GM06990 (cell line): Measurements from ENCODE around the gene DMPK.

ENCODE experiments used
- DNase-seq: peaks from one replicate; pipeline ENCODE4 v3.0.0-alpha.2; 2011; ENCODE audit not compliant: insufficient read length; ENCODE audit errors: extremely low read depth
- H3K27me3 ChIP-seq: replicated peaks from 2 replicates; pipeline ENCODE4 v1.6.0; 2011; ENCODE audit warnings: low read length; ENCODE audit not compliant: control insufficient read depth, insufficient read depth
- H3K36me3 ChIP-seq: 2 replicates; pipeline ENCODE4 v1.5.1; 2011; ENCODE audit warnings: low read length; ENCODE audit not compliant: control insufficient read depth, insufficient read depth
- H3K4me3 ChIP-seq: replicated peaks from 2 replicates; pipeline ENCODE4 v1.5.1; 2011; ENCODE audit warnings: low read depth, mild to moderate bottlenecking, control low read depth, low read length
- TF ChIP-seq, protein P1 (sequence below): IDR thresholded peaks from 2 replicates; pipeline ENCODE4 v1.5.1; 2011; ENCODE audit warnings: low read length, control low read depth, mild to moderate bottlenecking, inconsistent platforms; ENCODE audit not compliant: insufficient read depth, poor library complexity, severe bottlenecking

The DMPK gene

DNA sequence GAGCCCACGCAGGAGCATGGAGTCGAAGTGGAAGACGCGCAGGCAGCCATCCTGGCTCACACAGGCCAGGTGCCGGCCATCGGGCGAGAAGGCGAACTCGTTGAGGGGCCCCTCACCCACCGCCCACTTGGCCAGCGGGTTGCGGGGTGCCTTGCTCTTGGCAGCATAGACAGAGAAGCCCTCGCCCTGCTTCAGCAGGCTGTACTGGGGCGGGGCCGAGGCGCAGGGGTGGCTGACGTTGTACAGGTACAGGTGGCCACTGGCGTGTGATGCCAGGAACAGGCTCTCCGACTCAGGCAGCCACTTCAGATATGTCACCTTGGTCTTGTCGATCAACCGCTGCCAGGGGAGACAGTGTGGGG is 4.2 kb upstream of the DMPK start:
- Histone ChIP-seq H3K27me3 (no peaks in the 10 kb centered on the region), H3K4me3 (no peak overlapping the region), H3K36me3 (peaks cover 32% of the 10 kb centered on the region)
- no peak for DNase-seq
- TF ChIP-seq, protein P1, sequence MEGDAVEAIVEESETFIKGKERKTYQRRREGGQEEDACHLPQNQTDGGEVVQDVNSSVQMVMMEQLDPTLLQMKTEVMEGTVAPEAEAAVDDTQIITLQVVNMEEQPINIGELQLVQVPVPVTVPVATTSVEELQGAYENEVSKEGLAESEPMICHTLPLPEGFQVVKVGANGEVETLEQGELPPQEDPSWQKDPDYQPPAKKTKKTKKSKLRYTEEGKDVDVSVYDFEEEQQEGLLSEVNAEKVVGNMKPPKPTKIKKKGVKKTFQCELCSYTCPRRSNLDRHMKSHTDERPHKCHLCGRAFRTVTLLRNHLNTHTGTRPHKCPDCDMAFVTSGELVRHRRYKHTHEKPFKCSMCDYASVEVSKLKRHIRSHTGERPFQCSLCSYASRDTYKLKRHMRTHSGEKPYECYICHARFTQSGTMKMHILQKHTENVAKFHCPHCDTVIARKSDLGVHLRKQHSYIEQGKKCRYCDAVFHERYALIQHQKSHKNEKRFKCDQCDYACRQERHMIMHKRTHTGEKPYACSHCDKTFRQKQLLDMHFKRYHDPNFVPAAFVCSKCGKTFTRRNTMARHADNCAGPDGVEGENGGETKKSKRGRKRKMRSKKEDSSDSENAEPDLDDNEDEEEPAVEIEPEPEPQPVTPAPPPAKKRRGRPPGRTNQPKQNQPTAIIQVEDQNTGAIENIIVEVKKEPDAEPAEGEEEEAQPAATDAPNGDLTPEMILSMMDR, result no peak

DNA sequence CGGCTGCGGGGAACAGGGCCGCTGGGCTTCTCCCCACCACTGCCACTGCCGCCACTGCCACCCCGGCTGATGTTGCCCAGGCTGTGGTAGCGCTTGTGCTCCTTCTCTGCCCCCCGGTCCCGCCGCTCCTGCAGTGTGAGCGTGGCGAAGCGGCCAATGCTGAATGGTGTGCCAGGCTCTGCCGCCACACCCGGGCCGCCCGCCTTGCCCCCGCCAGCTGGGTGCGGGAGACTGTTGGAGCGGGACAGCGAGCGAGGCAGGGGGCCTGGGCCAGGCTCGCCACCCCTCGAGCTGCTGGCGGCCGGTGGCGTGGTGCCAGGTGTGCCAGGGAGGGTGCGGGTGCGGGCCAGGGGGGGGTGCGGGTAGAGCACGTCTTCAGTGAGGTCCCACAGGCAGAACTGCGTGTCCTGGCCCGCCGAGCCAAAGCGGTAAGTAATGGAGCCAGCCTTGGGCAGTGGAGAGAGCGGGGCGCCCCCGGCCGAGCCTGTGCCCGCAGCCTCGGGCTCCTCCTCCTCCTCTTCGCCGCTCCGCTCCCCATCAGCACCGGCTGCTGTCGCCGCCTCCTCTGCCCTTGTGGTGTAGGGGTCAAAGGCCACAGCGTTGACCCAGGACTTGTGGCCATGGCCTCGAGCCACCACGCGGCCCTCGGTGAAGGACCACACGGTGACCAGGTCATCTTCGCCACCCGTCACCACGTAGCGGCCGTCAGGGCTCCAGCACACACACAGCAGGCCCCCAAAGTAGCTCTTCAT is 3.7 kb upstream of the DMPK start:
- DNase-seq, result no peak
- TF ChIP-seq, protein P1, result no peak
- Histone ChIP-seq H3K4me3 (no peak overlapping the region), H3K36me3 (peaks cover 32% of the 10 kb centered on the region), H3K27me3 (no peaks in the 10 kb centered on the region)

DNA sequence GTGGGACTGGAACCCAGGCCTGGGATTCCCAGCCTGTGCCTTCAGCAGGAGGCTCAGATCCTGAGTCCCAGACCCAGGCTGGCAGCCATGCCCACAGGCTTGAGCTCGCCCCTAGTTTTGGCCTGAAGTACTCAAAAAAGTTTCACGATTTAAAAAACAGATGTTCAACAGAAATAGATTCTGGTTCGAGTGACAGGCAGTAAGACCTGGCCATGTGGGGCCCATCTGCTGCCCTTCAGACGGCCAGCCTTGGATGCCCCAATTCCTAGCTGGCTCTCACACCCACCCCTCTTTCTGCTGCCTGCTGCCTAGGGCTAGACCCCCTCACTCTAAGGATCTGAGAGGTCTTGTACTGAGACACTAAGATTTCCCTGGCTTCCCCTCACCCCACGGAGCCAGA is 2.8 kb upstream of the DMPK start:
- Histone ChIP-seq H3K27me3 (no peaks in the 10 kb centered on the region), H3K4me3 (no peak overlapping the region), H3K36me3 (peaks cover 28% of the 10 kb centered on the region)
- no peak for DNase-seq
- TF ChIP-seq, protein P1, result no peak

DNA sequence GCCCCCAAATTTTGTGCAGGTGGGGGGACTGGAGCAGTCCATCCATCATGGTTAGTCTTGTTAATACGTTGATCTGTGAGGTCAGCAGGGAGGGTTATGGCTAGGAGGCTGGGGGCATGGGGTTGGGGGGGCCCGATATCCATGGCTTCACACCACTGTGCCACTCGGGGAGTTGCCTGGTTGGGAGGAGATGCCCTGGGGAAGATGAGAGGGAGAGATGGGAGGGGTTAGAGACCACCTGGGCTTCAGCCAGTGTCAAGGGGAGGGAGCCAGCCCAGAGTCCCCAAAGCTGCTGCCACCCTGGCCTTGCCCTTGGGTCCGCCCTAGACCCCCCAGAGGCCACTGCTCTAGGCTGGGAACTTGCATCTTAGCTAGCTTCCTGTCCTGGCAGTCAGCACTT is 1.8 kb upstream of the DMPK start:
- Histone ChIP-seq H3K27me3 (no peaks in the 10 kb centered on the region), H3K4me3 (no peak overlapping the region), H3K36me3 (peaks cover 26% of the 10 kb centered on the region)
- TF ChIP-seq, protein P1, result no peak
- DNase-seq, result no peak

DNA sequence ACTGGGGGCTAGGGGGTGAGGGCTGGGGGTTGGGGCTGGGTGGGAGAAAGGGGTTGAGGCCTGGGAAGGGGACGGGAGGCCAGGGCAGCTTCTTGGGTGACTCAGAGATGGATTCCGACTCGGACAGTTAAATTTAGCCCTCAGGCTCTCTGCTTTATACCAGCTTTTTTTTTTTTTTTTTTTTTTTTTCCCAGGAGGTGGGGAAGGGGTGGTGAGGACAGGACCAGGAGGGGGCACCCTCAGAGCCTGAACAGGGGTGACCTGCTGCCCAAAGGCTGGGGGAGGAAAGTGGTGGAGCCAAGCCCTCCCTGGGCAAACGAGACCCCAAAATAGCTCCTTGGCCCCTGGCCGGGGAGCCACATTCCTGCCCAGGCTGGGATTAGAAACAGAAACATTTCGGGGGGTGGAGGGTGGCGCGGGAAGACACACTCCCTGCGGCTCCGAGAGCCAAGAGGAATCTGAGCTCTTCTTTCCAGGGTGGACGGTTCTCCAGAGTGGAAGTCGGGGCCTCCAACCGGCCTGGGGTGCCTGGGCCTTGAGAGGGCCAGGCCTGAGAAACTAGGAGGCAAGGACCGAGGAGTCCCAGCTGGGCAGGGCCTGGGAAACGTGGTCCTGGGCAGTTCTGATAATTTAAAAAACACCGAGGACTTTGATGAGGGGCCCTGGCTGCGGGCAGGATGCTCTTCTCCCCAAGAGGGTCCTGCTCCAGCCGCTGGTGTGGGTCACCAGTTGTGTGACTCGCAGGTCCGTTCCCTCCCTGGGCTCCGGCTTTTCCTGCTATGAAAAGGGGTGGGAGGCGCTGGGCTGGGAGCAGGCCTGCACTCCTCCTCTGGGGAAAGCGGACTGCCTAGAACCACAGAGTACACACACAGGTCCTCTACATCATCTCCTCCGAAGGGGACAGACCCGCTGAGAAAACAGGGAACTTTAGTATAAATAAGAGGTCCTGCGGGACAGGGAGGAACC is 813 bp upstream of the DMPK start:
- Histone ChIP-seq H3K27me3 (no peaks in the 10 kb centered on the region), H3K36me3 (peaks cover 22% of the 10 kb centered on the region), H3K4me3 (no peak overlapping the region)
- TF ChIP-seq, protein P1, result no peak
- DNase-seq, result no peak
